Stimulated activated CD4-positive, alpha-beta T cell treated with anti-CD3 and anti-CD28 coated beads, Interleukin-2, amount 100 ng/mL, for 4 hours (primary cell): ENCODE results near the gene KIAA0825.
"Not testable (repeated sequence)": the region's sequence is repeated elsewhere in the genome, so short reads cannot be mapped to it uniquely, and the experiment has no call there.

Experiments
- DNase-seq: peaks from one replicate; pipeline ENCODE4 v3.0.0-alpha.2; 2020; ENCODE audit warnings: low read depth

KIAA0825 gene

GRCh38 chr5:94170158-94170557, 448.2 kb downstream of the KIAA0825 start:
- not testable (repeated sequence) for DNase-seq

DNA sequence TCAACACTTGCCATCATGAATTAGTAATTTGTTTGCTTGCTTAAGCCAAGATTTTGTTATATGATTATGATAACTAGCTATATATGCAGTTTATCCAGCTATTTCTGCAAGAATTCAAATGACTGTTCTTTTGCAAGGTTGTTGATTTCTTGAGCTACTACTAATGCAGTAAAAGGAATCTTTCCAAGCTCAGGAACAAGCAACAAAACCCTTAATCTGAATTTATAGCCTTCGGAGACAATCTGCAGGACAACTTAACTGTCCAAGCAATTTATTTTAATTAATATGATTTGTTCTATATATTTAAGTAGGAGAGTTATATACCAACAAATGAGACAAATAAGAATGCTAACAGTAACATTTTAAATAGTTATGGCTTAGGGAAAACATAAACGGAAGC, 450.3 kb downstream of the KIAA0825 start:
- DNase-seq = no peak

DNA sequence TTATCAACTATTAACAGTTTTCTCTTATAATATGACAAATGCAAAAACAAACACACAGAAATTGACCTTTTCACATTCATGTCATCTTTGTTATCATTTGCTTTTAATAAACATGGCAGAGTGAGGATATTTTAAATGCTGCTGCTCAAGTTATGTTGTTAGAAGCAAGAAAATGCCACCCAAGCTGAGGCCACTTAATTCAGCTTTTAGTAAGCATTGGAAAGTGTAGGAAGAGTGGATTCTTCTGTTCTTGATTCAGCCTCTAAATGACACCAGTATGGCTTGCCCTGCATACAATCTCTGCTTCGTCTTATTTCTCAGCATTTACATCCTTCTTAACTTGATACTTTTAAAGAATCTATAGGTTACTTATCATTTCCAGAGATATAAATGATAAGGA, 456.6 kb downstream of the KIAA0825 start:
- DNase-seq = no peak

- DNase-seq = no peak
Measured at GRCh38 chr5:94159144-94159543, 459.3 kb downstream of the KIAA0825 start.

- DNase-seq = no peak
Measured at GRCh38 chr5:94157704-94158539, 460.5 kb downstream of the KIAA0825 start.

DNA sequence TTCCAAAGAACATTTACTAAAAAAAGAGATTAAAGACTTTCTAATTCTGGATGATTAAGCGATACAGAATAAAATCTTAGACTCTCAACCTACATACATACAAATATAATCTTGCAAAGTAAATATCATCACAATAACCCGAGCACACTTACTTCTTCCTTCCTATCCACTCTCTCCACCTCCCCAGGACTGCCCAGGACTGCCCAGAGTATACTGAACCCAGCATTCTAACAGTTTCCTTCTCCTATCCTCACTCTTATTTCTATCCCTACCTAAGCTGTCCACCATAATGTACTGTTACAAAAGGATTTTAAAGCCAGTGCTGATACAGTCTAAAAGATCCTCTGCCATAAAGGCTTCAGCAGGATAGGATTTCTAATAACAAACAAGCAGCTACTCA, 463.7 kb downstream of the KIAA0825 start:
- no peak for DNase-seq

DNA sequence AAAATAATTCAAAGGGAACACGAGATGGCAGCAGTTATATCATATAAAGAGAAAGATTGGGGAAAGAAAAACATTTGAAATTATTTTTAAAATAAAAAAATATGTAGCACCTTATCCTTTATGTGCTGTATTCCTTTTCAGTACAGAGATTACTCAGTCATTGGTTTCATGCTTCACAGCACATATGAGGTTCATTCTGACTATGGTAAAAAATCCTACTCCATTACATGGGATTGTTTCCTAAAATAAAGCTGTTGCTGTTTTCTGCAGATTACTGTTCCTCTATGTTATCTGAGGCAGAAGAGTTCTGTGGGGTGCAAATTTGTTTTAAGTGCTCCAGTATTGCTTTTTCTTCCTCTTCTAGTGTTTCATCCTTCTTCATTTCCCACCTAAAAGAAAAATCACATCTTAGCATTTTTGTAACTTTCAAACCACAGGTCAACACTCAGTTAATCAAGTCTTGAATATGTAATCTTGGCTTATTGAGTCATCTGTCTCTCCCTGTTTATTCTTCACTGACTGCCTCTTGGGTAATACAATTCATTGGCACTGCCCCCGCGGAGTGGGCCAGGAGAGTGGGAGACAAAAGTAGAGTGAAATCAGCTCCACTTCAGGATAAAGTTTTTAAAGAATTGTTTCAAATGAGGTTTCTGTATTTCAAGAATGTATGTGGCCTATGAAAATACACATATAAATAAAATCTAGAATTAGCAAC, 464.5 kb downstream of the KIAA0825 start:
- no peak for DNase-seq

DNA sequence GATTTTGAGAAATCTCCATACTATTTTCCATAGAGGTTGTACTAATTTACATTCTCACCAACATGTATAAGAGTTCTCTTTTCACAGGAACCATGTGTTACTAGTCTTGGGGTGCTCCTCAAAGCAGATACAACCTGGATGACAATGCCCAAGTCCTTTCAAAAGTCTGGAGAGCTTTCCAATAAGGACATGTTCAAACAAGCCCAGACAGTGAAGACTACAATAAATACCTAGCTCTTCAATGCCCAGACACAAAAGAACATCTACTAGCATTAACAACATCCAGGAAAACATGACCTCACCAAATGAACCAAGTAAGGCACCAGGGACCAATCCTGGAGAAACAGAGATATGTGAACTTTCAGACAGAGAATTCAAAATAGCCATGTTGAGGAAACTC, 474.8 kb downstream of the KIAA0825 start:
- not testable (repeated sequence) for DNase-seq

GRCh38 chr5:94140300-94140699, 478.1 kb downstream of the KIAA0825 start:
- DNase-seq = no peak

- no peak for DNase-seq
Measured at GRCh38 chr5:94130077-94130476, 488.3 kb downstream of the KIAA0825 start.

GRCh38 chr5:94125107-94125506, 493.3 kb downstream of the KIAA0825 start:
- no peak for DNase-seq

DNA sequence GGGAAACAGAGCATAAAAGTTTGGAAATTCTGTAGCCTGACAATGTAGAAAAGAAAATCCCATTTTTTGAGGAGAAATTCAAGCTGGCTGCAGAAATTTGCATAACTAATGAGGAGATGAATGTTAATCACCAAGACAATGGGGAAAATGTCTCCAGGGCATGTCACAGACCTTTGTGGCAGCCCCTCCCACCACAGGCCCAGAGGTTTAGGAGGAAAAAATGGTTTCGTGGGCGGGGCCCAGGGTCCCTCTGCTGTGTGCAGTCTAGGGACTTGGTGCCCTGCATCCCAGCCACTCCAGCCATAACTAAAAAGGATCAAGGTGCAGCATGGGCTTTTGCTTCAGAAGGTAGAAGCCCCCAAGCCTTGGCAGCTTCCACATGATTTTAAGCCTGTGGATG, 502.1 kb downstream of the KIAA0825 start:
- DNase-seq = not testable (repeated sequence)

DNA sequence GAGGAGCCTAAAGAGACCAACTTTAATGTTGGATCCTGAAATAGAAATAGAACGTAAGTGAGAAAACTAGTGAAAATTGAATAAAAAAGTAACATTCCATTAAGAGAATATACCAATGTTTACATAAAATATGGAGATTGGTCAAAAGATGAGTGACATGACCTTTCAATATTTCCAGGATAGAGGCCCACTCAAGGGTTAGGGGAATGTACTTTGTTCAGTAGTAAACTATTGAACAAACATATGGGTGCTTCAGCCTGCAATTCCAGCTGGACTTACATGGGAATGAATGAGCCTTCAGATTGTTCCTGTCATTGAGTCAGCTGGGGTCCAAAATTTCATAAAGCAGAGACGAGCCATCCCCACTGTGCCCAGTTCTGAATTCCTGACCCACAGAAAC, 505.3 kb downstream of the KIAA0825 start:
- DNase-seq = no peak

- peak; percentile 89 for DNase-seq
Measured at GRCh38 chr5:94111209-94112004, 507.0 kb downstream of the KIAA0825 start.

DNA sequence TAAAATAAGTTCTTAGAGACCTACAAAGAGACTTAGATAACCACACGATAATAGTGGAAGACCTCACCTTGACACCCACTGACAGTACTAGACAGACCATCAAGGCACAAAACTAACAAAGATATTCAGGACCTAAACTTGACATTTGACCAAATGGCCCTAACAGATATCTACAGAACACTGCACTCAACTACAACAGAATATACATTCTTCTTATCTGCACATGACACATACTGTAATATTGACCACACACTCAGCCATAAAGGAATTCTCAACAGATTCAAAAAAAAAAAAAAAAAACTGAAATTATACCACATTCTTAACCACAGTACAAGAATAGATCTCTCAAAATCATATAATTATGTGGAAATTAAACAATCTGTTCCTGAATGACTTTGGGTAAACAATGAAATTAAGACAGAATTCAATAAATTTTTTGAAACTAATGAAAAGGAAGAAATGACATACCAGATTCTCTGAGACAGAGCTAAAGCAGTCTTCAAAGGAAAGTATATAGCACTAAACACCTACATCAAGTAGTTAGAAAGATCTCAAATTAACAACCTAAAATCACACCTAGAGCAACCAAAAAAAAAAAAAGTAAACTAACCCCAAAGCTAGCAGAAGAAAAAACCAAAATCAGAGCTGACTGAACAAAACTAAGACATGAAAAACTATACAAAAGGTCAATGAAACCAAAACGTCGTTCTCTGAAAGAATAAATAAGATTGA, 514.7 kb downstream of the KIAA0825 start:
- DNase-seq = no peak
